DMS79 treated with DMSO at 0.1 percent for 48 hours (cell line): ENCODE results near the gene ALKBH6.
A peak's percentile ranks its signal among the peaks of the same experiment; 100 is the strongest.
"Not testable (repeated sequence)": the region's sequence is repeated elsewhere in the genome, so short reads cannot be mapped to it uniquely, and the experiment has no call there.

Experiments used
- DNase-seq: peaks from one replicate; lab custom pipeline; 2025; lab: John Stamatoyannopoulos, UW

The ALKBH6 gene

GRCh38 chr19:35992907-35993765 is 20.9 kb downstream of the ALKBH6 start:
- no peak for DNase-seq

GRCh38 chr19:35991731-35992450 is 22.1 kb downstream of the ALKBH6 start:
- DNase-seq = no peak

- DNase-seq = no peak
Measured at GRCh38 chr19:35990771-35991730, 23.0 kb downstream of the ALKBH6 start.

GRCh38 chr19:35990156-35990555 is 23.9 kb downstream of the ALKBH6 start:
- DNase-seq = no peak

GRCh38 chr19:35988824-35989223 is 25.2 kb downstream of the ALKBH6 start:
- DNase-seq = no peak

- no peak for DNase-seq
Measured at GRCh38 chr19:35987571-35987896, 26.5 kb downstream of the ALKBH6 start.

GRCh38 chr19:35986664-35987570 is 27.1 kb downstream of the ALKBH6 start:
- peak; percentile 36 for DNase-seq

- no peak for DNase-seq
Measured at GRCh38 chr19:35986111-35986510, 27.9 kb downstream of the ALKBH6 start.

GRCh38 chr19:35983177-35983576 is 30.8 kb downstream of the ALKBH6 start:
- no peak for DNase-seq

GRCh38 chr19:35980997-35981396 is 33.0 kb downstream of the ALKBH6 start:
- DNase-seq = not testable (repeated sequence)

- DNase-seq = no peak
Measured at GRCh38 chr19:35978832-35979365, 35.1 kb downstream of the ALKBH6 start.

- DNase-seq = no peak
Measured at GRCh38 chr19:35978271-35978670, 35.7 kb downstream of the ALKBH6 start.

GRCh38 chr19:35977446-35978222 is 36.4 kb downstream of the ALKBH6 start:
- DNase-seq = no peak

GRCh38 chr19:35975608-35976214 is 38.3 kb downstream of the ALKBH6 start:
- DNase-seq = no peak

GRCh38 chr19:35973487-35973886 is 40.5 kb downstream of the ALKBH6 start:
- DNase-seq = no peak

- DNase-seq = no peak
Measured at GRCh38 chr19:35966771-35967170, 47.2 kb downstream of the ALKBH6 start.

GRCh38 chr19:35963514-35963913 is 50.5 kb downstream of the ALKBH6 start:
- no peak for DNase-seq

- no peak for DNase-seq
Measured at GRCh38 chr19:35960432-35960972, 53.5 kb downstream of the ALKBH6 start.

GRCh38 chr19:35959968-35960320 is 54.1 kb downstream of the ALKBH6 start:
- no peak for DNase-seq
